Heart left ventricle (tissue), 16 donors: ENCODE measurements around the gene ZNF326. TPM values are rescaled to one million over a fixed set of nuclear protein-coding genes. Genes with fewer than 3 reads are reported as not detected.
"Not testable (repeated sequence)": the region's sequence is repeated elsewhere in the genome, so short reads cannot be mapped to it uniquely, and the experiment has no call there.

Source experiments
- ATAC-seq, 4 donors: fragments of 200-7000 bp; cut with Tn5 transposase; one replicate each; pipeline ENCODE4 v1.9.1; 2020 to 2022; ENCODE audit warnings: moderate library complexity in 4 of 4, mild to moderate bottlenecking in 3 of 4, moderate number of reproducible peaks in 1 of 4
- DNase-seq, 5 donors: peaks; one replicate each; pipeline ENCODE4 v3.0.0-alpha.2; 2020
- H3K27ac ChIP-seq, 12 donors: fragments of 200-600 bp; sonication (generic) in 4 of 12; one replicate each; pipeline versions ENCODE4 v1.5.0 to v1.8.0; 2016 to 2022; ENCODE audit warnings: mild to moderate bottlenecking in 2 of 12
- H3K27me3 ChIP-seq, 9 donors: fragments of 200-600 bp; sonication (generic) in 2 of 9; one replicate each; pipeline versions ENCODE4 v1.5.1 to v1.8.0; 2016 to 2022; ENCODE audit warnings: mild to moderate bottlenecking in 3 of 9
- H3K36me3 ChIP-seq, 9 donors: fragments of 200-600 bp; sonication (generic) in 2 of 9; one replicate each; pipeline versions ENCODE4 v1.5.0 to v1.8.0; 2018 to 2022; ENCODE audit warnings: mild to moderate bottlenecking in 2 of 9
- H3K4me1 ChIP-seq, 12 donors: fragments of 200-600 bp; sonication (generic) in 4 of 12; one replicate each; pipeline versions ENCODE4 v1.5.0 to v1.8.0; 2016 to 2022; ENCODE audit warnings: mild to moderate bottlenecking in 3 of 12
- H3K4me3 ChIP-seq, 12 donors: fragments of 200-600 bp; sonication (generic) in 4 of 12; one replicate each; pipeline versions ENCODE4 v1.5.0 to v1.8.0; 2017 to 2022; ENCODE audit warnings: mild to moderate bottlenecking in 9 of 12, moderate library complexity in 4 of 12
- H3K9me3 ChIP-seq, 12 donors: fragments of 200-600 bp; sonication (generic) in 4 of 12; one replicate each; pipeline versions ENCODE4 v1.5.0 to v1.8.0; 2016 to 2022; ENCODE audit warnings: mild to moderate bottlenecking in 1 of 12
- POLR2A ChIP-seq, 2 donors: fragments of 450-650 bp; IDR thresholded peaks; one replicate each; pipeline ENCODE4 v1.6.1; 2017; ENCODE audit warnings: antibody characterized with exemption in 2 of 2, mild to moderate bottlenecking in 2 of 2, moderate library complexity in 2 of 2
- WGBS, 4 donors: extraction: QIAGEN DNeasy Blood & Tissue Kit in 2 of 4; methylation state at CpG; one replicate each; pipeline versions ENCODE4 v1.1.5 to v1.1.7; 2013 to 2018; 5-methylcytosine and 5-hydroxymethylcytosine counted together
- intact Hi-C, 10 donors: fragments of 100-400 bp; cut with DNase I; formaldehyde crosslinking; loops; one replicate each; pipeline versions ENCODE4 v1.11.1 to v1.14.2; 2022
- polyA plus RNA-seq, 2 donors: library from polyadenylated mRNA; stranded (reverse); fragments of 200-250 nt; gene quantifications; one replicate each; pipeline ENCODE4 v1.2.3, GENCODE V29; 2013
- total RNA-seq, 9 donors: library from RNA; depleted of rRNA in 2 of 9; stranded (reverse); fragments of >200 nt in 2 of 9; fragmentation: NEBNext Ultra II Directional in 3 of 9; extraction: Animal tissue kit (Norgen Biotek cat#: 25700) in 3 of 9; gene quantifications; one replicate each; pipeline versions ENCODE4 v1.1.0 to v1.2.4, GENCODE V29; 2016 to 2023
- TF ChIP-seq, protein P1 (sequence below), 12 donors: fragments of 200-600 bp; sonication (generic) in 4 of 12; IDR thresholded peaks; one replicate each; pipeline versions ENCODE4 v1.5.0 to v1.8.0; 2018 to 2022; ENCODE audit warnings: antibody characterized with exemption in 12 of 12, mild to moderate bottlenecking in 5 of 12
- donor health status: ischemic (EF 13 %, LVEDD 7.1; RV severe dilation, severe dysfunction).
- donor health status: healthy with polysubstance abuse.
- donor health status: DM: no; HTN: yes; CAD: no.
- donor health status: DM: no; HTN: no; CAD: no.
- donor health status: ischemic (EF 25% LVEDD 6.9; RV normal size, moderate dysfunction).
- donor health status: ischemic (EF 25% LVEDD 5.7; RV mildly dilated, moderate dysfunction).
- donor health status: healthy.
- donor health status: DM: yes; HTN: yes; CAD: no.
- donor health status: ischemic (EF 35%, LVEDD 5.7; RV mildly dilated, moderate dysfunction).
- donor health status: nonischemic (EF 11% LVEDD 7.7; RV severe dilation, severe dysfunction).
- donor health status: DM: yes; HTN: yes; CAD: no.
- donor health status: PGD.
- donor health status: ischemic (EF 29% LVEDD 5.4; RV normal size, mild dysfunction).
- donor health status: nonischemic (EF 23%, LVEDD 6.1; RV moderate dilation, normal function).

ZNF326 gene
- total and polyA plus RNA-seq, 11 donors, result 4.9 to 14.7 (median 10.9) TPM

DNA sequence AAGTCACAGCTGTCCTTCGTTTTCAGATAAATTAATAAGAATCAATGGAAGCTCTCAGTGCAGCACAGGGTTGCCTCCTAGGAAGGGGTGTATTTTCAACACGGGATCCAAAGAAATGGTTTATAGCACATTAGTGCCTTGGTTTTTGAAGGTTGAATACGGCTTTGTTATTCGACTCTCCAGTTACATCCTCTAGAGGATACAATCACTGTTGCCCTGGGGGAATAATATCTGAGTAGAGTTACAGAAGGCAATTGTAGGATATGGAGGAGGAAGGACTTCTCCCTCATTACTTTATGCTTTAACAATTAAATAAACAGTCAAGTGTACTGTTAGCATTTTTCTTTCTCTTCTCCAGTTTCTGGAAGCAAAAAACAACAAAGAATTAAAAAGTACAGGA lies 14.3 kb upstream of the ZNF326 start:
- ATAC-seq, result no peak
- intact Hi-C loops, result loop anchor here in 6 of 10 donors (10.0 kb wide), 3 partner anchors 56 to 496 kb away; no protein-coding TSS in a partner anchor

DNA sequence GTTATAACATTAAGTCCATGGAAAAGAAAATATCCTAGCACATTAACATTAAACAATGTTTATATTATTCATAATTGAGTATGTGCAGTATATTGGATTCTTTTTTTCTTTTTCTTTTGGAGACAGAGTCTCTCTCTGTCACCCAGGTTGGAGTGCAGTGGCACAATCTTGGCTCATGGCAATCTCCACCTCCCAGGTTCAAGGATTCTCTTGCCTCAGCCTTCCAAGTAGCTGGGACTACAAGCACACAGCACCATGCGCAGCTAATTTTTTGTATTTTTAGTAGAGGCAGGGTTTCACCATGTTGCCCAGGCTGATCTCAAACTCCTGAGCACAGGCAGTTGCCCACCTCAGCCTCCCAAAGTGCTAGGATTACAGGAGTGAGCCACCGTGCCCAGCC lies 12.1 kb upstream of the ZNF326 start:
- not testable (repeated sequence) for H3K4me1 ChIP-seq, H3K27ac ChIP-seq, H3K36me3 ChIP-seq, H3K4me3 ChIP-seq, ATAC-seq, H3K9me3 ChIP-seq, H3K27me3 ChIP-seq, DNase-seq
- intact Hi-C loops, result loop anchor here in 6 of 10 donors (10.0 kb wide), 3 partner anchors 58 to 498 kb away; no protein-coding TSS in a partner anchor
- WGBS, 4 donors, result 82 to 92% (median 88%) methylated on average over 2 of the region's 2 CpGs

More for the DNA sequence above, 14.3 kb upstream of the ZNF326 start:
- DNase-seq, result no peak
- Histone ChIP-seq H3K27me3 (no peaks in the 10 kb centered on the region), H3K36me3 (no peaks in the 10 kb centered on the region), H3K9me3 (no peaks in the 10 kb centered on the region), H3K4me1 (peaks cover 0 to 6% (median 0%) of the 10 kb centered on the region in 12 donors), H3K27ac (no peak overlapping the region), H3K4me3 (no peak overlapping the region)
- TF ChIP-seq, protein P1, sequence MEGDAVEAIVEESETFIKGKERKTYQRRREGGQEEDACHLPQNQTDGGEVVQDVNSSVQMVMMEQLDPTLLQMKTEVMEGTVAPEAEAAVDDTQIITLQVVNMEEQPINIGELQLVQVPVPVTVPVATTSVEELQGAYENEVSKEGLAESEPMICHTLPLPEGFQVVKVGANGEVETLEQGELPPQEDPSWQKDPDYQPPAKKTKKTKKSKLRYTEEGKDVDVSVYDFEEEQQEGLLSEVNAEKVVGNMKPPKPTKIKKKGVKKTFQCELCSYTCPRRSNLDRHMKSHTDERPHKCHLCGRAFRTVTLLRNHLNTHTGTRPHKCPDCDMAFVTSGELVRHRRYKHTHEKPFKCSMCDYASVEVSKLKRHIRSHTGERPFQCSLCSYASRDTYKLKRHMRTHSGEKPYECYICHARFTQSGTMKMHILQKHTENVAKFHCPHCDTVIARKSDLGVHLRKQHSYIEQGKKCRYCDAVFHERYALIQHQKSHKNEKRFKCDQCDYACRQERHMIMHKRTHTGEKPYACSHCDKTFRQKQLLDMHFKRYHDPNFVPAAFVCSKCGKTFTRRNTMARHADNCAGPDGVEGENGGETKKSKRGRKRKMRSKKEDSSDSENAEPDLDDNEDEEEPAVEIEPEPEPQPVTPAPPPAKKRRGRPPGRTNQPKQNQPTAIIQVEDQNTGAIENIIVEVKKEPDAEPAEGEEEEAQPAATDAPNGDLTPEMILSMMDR (IDR thresholded peaks at IDR 0.05), result no peak
- TF ChIP-seq POLR2A (IDR thresholded peaks at IDR 0.05), result no peak
- 45 to 64% (median 55%) methylated on average over 4 of the region's 4 CpGs for WGBS, 4 donors

GRCh38 chr1:89984564-89985116 lies 10.3 kb upstream of the ZNF326 start:
- not testable (repeated sequence) for H3K4me3 ChIP-seq, H3K36me3 ChIP-seq, ATAC-seq, H3K27me3 ChIP-seq, H3K4me1 ChIP-seq, DNase-seq, H3K9me3 ChIP-seq, H3K27ac ChIP-seq
- 98 to 100% (median 98%) methylated on average over 12 to 33 of the region's 33 CpGs for WGBS, 4 donors
- intact Hi-C loops, result loop anchor here in 9 of 10 donors (5.0 to 10.0 kb wide), 5 partner anchors 60 to 500 kb away; partner anchors contain the start of gene LRRC8D (in 2 of the 9)

DNA sequence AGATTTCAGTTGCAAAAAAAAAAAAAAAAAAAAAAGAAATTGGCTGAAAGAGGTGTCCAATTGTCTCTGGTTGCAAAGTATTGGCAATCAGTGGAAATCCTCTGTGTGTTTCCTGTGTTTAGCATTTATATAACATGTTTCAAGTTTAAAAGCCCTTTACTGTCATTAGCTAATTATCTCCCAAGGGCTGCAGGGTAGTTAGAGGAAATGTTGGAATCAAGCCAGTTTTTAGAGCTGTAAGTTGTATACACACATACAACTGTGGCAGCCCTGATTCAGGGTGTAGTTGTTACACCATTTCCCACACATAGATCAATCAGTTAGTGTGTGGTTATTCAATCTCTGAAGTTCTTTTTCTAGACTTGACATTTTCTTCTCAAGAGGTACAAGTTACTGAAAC lies 8.9 kb upstream of the ZNF326 start:
- intact Hi-C loops, result loop anchor here (1.0 to 10.0 kb wide), 8 partner anchors 61 to 501 kb away; partner anchors contain the start of gene LRRC8D (in 2 of the 10)
- no peak overlapping the region for H3K4me3 ChIP-seq

DNA sequence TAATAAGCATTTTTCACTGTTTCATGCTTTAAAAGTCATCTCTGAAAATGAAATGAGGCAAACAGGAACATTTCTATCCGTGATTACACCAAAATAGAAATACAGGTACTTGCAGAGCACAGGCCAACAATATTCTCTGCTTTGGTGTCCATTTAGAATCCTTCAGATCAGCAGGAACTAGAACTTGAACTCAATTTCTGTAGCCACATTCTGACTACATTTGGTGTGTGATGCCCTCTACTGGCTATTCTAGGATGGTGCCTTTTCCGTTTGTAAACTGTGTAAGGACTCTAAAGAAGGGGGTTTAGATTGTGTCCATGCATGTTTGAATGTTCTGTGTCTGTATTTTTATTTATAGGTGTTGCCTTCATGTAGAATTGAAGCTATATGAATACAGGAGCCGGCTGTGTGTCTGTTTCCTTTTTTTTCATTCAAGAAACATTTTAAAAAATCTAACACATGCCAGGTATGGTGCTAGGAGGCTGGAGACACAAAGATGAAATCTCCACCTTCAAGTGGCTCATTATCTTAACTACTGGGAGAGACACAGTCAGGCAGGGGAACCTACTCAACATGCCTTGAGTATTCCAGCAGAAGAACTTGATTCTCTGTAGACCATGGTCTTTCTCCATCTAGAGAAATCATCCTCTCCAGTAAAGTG lies 7.6 kb upstream of the ZNF326 start:
- H3K4me3 ChIP-seq, result no peak overlapping the region
- DNase-seq, result peak in 2 of 5 donors; percentile 36 to 49
- H3K9me3 ChIP-seq, result no peaks in the 10 kb centered on the region
- TF ChIP-seq POLR2A (IDR thresholded peaks at IDR 0.05), result no peak
- TF ChIP-seq, protein P1 (IDR thresholded peaks at IDR 0.05), result peak; percentile 77 to 93 (median 87)
- no peaks in the 10 kb centered on the region for H3K27me3 ChIP-seq
- H3K27ac ChIP-seq, result no peak overlapping the region
- ATAC-seq, result peak; percentile 65 to 90 (median 88)
- intact Hi-C loops, result loop anchor here (1.0 to 10.0 kb wide), 9 partner anchors 62 to 502 kb away; partner anchors contain the start of gene LRRC8D (in 2 of the 10)
- 0 to 2% (median 1%) methylated on average over 3 of the region's 3 CpGs for WGBS, 4 donors
- no peaks in the 10 kb centered on the region for H3K36me3 ChIP-seq
- peaks cover 0 to 7% (median 0%) of the 10 kb centered on the region in 12 donors for H3K4me1 ChIP-seq

More for the DNA sequence above, 8.9 kb upstream of the ZNF326 start:
- Histone ChIP-seq H3K27me3 (no peaks in the 10 kb centered on the region), H3K9me3 (no peaks in the 10 kb centered on the region), H3K27ac (no peak overlapping the region), H3K36me3 (no peaks in the 10 kb centered on the region), H3K4me1 (peaks cover 0 to 7% (median 0%) of the 10 kb centered on the region in 12 donors)
- ATAC-seq (no peak), DNase-seq (no peak)
- no peak for TF ChIP-seq POLR2A (IDR thresholded peaks at IDR 0.05)
- TF ChIP-seq, protein P1 (IDR thresholded peaks at IDR 0.05), result no peak
